MM.1S (cell line): ENCODE results near the gene AP3B1.

ENCODE experiments used
- DNase-seq: peaks from one replicate; pipeline ENCODE4 v3.0.0-alpha.2; 2015
- H2AFZ ChIP-seq: fragments of 300-600 bp; sonication (generic); 2 replicates; pipeline ENCODE4 v1.6.0; 2016; ENCODE audit warnings: antibody characterized with exemption, low read length
- H3F3A ChIP-seq: fragments of 300-600 bp; sonication (generic); 2 replicates; pipeline ENCODE4 v1.6.1; 2016; ENCODE audit warnings: mild to moderate bottlenecking, antibody characterized with exemption, low read length, moderate library complexity, mixed read lengths; ENCODE audit not compliant: insufficient read depth
- H3K27ac ChIP-seq: fragments of 300-600 bp; sonication (generic); 2 replicates; pipeline ENCODE4 v1.5.1; 2016; ENCODE audit warnings: mild to moderate bottlenecking, low read length
- H3K27me3 ChIP-seq: fragments of 300-600 bp; sonication (generic); replicated peaks from 2 replicates; pipeline ENCODE4 v1.6.0; 2016; ENCODE audit warnings: low read length; ENCODE audit not compliant: insufficient read depth
- H3K36me3 ChIP-seq: fragments of 300-600 bp; sonication (generic); replicated peaks from 2 replicates; pipeline ENCODE4 v1.6.1; 2016; ENCODE audit warnings: mild to moderate bottlenecking, low read length, mixed read lengths; ENCODE audit not compliant: insufficient read depth
- H3K4me1 ChIP-seq: fragments of 300-600 bp; sonication (generic); 2 replicates; pipeline ENCODE4 v1.6.1; 2016; ENCODE audit warnings: low read length, mixed read lengths
- H3K4me2 ChIP-seq: fragments of 300-600 bp; sonication (generic); 2 replicates; pipeline ENCODE4 v1.6.0; 2016; ENCODE audit warnings: low read depth, low read length
- H3K4me3 ChIP-seq: fragments of 300-600 bp; sonication (generic); 2 replicates; pipeline ENCODE4 v1.5.1; 2016; ENCODE audit warnings: low read length, mixed read lengths
- H3K79me2 ChIP-seq: fragments of 300-600 bp; sonication (generic); 2 replicates; pipeline ENCODE4 v1.6.1; 2016; ENCODE audit warnings: mixed run types, low read length, mixed read lengths
- H3K9ac ChIP-seq: fragments of 300-600 bp; sonication (generic); 2 replicates; pipeline ENCODE4 v1.6.1; 2016; ENCODE audit warnings: low read length, mixed read lengths
- H3K9me2 ChIP-seq: fragments of 300-600 bp; sonication (generic); replicated peaks from 2 replicates; pipeline ENCODE4 v1.6.1; 2016; ENCODE audit warnings: mild to moderate bottlenecking, low read length, mixed read lengths; ENCODE audit not compliant: insufficient read depth
- H3K9me3 ChIP-seq: fragments of 300-600 bp; sonication (generic); replicated peaks from 2 replicates; pipeline ENCODE4 v1.6.1; 2016; ENCODE audit warnings: mild to moderate bottlenecking, low read length, mixed read lengths; ENCODE audit not compliant: insufficient read depth
- H4K20me1 ChIP-seq: fragments of 300-600 bp; sonication (generic); 2 replicates; pipeline ENCODE4 v1.6.1; 2016; ENCODE audit warnings: mild to moderate bottlenecking, low read length, moderate library complexity, mixed read lengths; ENCODE audit not compliant: insufficient read depth
- CTCF ChIP-seq: fragments of 300-600 bp; sonication (generic); IDR thresholded peaks from 2 replicates; pipeline ENCODE4 v1.5.1; 2016; ENCODE audit warnings: antibody characterized with exemption, low read length, mixed read lengths
- EZH2 ChIP-seq: fragments of 300-600 bp; sonication (generic); optimal IDR thresholded peaks from 2 replicates; pipeline ENCODE3; 2017; ENCODE audit warnings: low read depth, mild to moderate bottlenecking, antibody characterized with exemption, low read length, mixed read lengths
- EZH2phosphoT487 ChIP-seq: fragments of 300-600 bp; sonication (generic); IDR thresholded peaks from 2 replicates; pipeline ENCODE4 v1.6.1; 2018; ENCODE audit warnings: antibody characterized with exemption, low read length

AP3B1 gene

GRCh38 chr5:78109891-78110324 is 184.6 kb downstream of the AP3B1 start:
- Histone ChIP-seq H3K4me3 (no peak overlapping the region), H3K27me3 (no peaks in the 10 kb centered on the region), H3K4me2 (no peak overlapping the region), H3K9me3 (no peaks in the 10 kb centered on the region), H2AFZ (no peak overlapping the region), H3K27ac (no peak overlapping the region), H3K4me1 (no peaks in the 10 kb centered on the region), H4K20me1 (no peaks in the 10 kb centered on the region), H3F3A (no peaks in the 10 kb centered on the region), H3K36me3 (no peaks in the 10 kb centered on the region), H3K79me2 (no peaks in the 10 kb centered on the region), H3K9ac (no peak overlapping the region), H3K9me2 (no peaks in the 10 kb centered on the region)
- TF ChIP-seq CTCF = no peak
- TF ChIP-seq EZH2phosphoT487 = no peak
- no peak for TF ChIP-seq EZH2
- no peak for DNase-seq

GRCh38 chr5:78108564-78108963 is 185.9 kb downstream of the AP3B1 start:
- no peaks in the 10 kb centered on the region for H3F3A ChIP-seq
- no peak for TF ChIP-seq EZH2
- no peak for TF ChIP-seq CTCF
- no peak overlapping the region for H2AFZ ChIP-seq
- no peaks in the 10 kb centered on the region for H3K36me3 ChIP-seq
- H3K27ac ChIP-seq = no peak overlapping the region
- no peaks in the 10 kb centered on the region for H3K27me3 ChIP-seq
- H3K79me2 ChIP-seq = no peaks in the 10 kb centered on the region
- H3K9me3 ChIP-seq = no peaks in the 10 kb centered on the region
- DNase-seq = no peak
- no peaks in the 10 kb centered on the region for H3K4me1 ChIP-seq
- no peaks in the 10 kb centered on the region for H3K9me2 ChIP-seq
- H3K9ac ChIP-seq = no peak overlapping the region
- H3K4me3 ChIP-seq = no peak overlapping the region
- H4K20me1 ChIP-seq = no peaks in the 10 kb centered on the region
- H3K4me2 ChIP-seq = no peak overlapping the region

GRCh38 chr5:78103232-78103918 is 191.1 kb downstream of the AP3B1 start:
- H3F3A ChIP-seq = no peaks in the 10 kb centered on the region
- no peak overlapping the region for H3K4me3 ChIP-seq
- no peaks in the 10 kb centered on the region; the same call in 1 of the 2 replicates for H3K36me3 ChIP-seq
- no peak overlapping the region for H3K9ac ChIP-seq
- TF ChIP-seq EZH2phosphoT487 = no peak
- no peak for TF ChIP-seq EZH2
- no peak for TF ChIP-seq CTCF
- H3K79me2 ChIP-seq = no peaks in the 10 kb centered on the region
- DNase-seq = no peak
- H3K27me3 ChIP-seq = no peaks in the 10 kb centered on the region
- no peaks in the 10 kb centered on the region for H3K9me3 ChIP-seq
- no peak overlapping the region for H3K27ac ChIP-seq
- no peak overlapping the region for H2AFZ ChIP-seq
- H3K9me2 ChIP-seq = no peaks in the 10 kb centered on the region
- no peaks in the 10 kb centered on the region for H3K4me1 ChIP-seq
- H3K4me2 ChIP-seq = no peak overlapping the region
- H4K20me1 ChIP-seq = no peaks in the 10 kb centered on the region; the same call in 1 of the 2 replicates
